Measurements from ENCODE around the gene ALDH4A1.

DNA sequence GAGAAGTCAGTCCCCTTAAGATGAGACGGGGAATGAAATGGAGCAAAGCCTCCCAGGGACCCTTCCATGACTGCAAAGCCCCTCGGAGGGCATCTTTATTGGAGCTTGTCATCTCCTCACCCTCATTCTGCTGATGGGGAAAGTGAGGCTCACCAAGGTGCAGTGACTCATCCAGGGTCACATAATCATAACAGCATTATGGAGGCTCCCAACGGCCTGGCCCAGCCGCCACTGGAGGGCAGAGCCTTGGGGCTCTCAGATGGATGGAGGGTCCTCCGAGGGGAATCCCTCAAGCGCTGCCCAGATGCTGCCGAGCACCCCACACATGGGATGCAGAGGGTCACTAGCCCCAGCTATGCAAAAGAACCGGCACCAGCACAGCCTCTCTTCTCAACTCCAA, 35.2 kb upstream of the ALDH4A1 start:
- no peak for TF ChIP-seq POLR2A (IDR thresholded peaks at IDR 0.05)
- TF ChIP-seq, protein P1, sequence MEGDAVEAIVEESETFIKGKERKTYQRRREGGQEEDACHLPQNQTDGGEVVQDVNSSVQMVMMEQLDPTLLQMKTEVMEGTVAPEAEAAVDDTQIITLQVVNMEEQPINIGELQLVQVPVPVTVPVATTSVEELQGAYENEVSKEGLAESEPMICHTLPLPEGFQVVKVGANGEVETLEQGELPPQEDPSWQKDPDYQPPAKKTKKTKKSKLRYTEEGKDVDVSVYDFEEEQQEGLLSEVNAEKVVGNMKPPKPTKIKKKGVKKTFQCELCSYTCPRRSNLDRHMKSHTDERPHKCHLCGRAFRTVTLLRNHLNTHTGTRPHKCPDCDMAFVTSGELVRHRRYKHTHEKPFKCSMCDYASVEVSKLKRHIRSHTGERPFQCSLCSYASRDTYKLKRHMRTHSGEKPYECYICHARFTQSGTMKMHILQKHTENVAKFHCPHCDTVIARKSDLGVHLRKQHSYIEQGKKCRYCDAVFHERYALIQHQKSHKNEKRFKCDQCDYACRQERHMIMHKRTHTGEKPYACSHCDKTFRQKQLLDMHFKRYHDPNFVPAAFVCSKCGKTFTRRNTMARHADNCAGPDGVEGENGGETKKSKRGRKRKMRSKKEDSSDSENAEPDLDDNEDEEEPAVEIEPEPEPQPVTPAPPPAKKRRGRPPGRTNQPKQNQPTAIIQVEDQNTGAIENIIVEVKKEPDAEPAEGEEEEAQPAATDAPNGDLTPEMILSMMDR (IDR thresholded peaks at IDR 0.05), result no peak

All from adrenal gland (tissue), 5 donors.